AG04450 (cell line): ENCODE measurements around the gene GNB1L. TPM values are rescaled to one million over a fixed set of nuclear protein-coding genes. Genes with fewer than 3 reads are reported as not detected.

Experiments
- CTCF ChIA-PET: fragments of 300-600, 350-600 bp; formaldehyde crosslinking; extraction: SDS; loops from one replicate; lab custom pipeline; 2022; ENCODE audit warnings: antibody characterized with exemption, inconsistent platforms; lab: Charles Lee
- POLR2A ChIA-PET: fragments of 350-600 bp; formaldehyde crosslinking; extraction: SDS; loops from one replicate; lab custom pipeline; 2021; ENCODE audit warnings: antibody characterized with exemption, inconsistent platforms; lab: Yijun Ruan, JAX
- DNase-seq: peaks from one replicate; pipeline ENCODE4 v3.0.0-alpha.2; 2011; ENCODE audit warnings: low read depth, low spot score
- H3K27ac ChIP-seq: one replicate; pipeline ENCODE4 v1.5.1; 2012; ENCODE audit warnings: low read depth, low read length, control low read depth
- H3K27me3 ChIP-seq: one replicate; pipeline ENCODE4 v1.6.0; 2012; ENCODE audit warnings: low read length; ENCODE audit not compliant: control insufficient read depth, insufficient read depth
- H3K4me3 ChIP-seq: 2 replicates; pipeline ENCODE4 v1.5.1; 2011; ENCODE audit warnings: mild to moderate bottlenecking, low read depth, low read length, control low read depth
- H3K9me3 ChIP-seq: 2 replicates; pipeline ENCODE4 v1.5.1; 2012; ENCODE audit warnings: low read length; ENCODE audit not compliant: control insufficient read depth, insufficient read depth
- polyA plus RNA-seq: library from polyadenylated mRNA; depleted of rRNA; stranded (reverse); fragments of >200 nt; gene quantifications from 2 replicates; pipeline ENCODE4 v1.2.3, GENCODE V29; 2011
- TF ChIP-seq, protein P1 (sequence below): IDR thresholded peaks from 2 replicates; pipeline ENCODE4 v1.5.1; 2011; ENCODE audit warnings: low read depth, low read length, control low read depth, inconsistent platforms

GNB1L gene
- polyA plus RNA-seq, 1 experiment = 1.3 TPM

- Histone ChIP-seq H3K27me3 (no peaks in the 10 kb centered on the region), H3K4me3 (no peak overlapping the region), H3K27ac (no peak overlapping the region), H3K9me3 (no peaks in the 10 kb centered on the region; the same call in 1 of the 2 replicates)
- CTCF ChIA-PET = no interaction called here
- no peak for DNase-seq
- TF ChIP-seq, protein P1, sequence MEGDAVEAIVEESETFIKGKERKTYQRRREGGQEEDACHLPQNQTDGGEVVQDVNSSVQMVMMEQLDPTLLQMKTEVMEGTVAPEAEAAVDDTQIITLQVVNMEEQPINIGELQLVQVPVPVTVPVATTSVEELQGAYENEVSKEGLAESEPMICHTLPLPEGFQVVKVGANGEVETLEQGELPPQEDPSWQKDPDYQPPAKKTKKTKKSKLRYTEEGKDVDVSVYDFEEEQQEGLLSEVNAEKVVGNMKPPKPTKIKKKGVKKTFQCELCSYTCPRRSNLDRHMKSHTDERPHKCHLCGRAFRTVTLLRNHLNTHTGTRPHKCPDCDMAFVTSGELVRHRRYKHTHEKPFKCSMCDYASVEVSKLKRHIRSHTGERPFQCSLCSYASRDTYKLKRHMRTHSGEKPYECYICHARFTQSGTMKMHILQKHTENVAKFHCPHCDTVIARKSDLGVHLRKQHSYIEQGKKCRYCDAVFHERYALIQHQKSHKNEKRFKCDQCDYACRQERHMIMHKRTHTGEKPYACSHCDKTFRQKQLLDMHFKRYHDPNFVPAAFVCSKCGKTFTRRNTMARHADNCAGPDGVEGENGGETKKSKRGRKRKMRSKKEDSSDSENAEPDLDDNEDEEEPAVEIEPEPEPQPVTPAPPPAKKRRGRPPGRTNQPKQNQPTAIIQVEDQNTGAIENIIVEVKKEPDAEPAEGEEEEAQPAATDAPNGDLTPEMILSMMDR = no peak
- POLR2A ChIA-PET = no interaction called here
Observed at GRCh38 chr22:19803736-19804267, 50.9 kb downstream of the GNB1L start.

- DNase-seq = no peak
- Histone ChIP-seq H3K27ac (no peak overlapping the region), H3K27me3 (no peaks in the 10 kb centered on the region), H3K4me3 (no peak overlapping the region), H3K9me3 (no peaks in the 10 kb centered on the region; the same call in 1 of the 2 replicates)
- POLR2A ChIA-PET = no interaction called here
- TF ChIP-seq, protein P1 = no peak
- CTCF ChIA-PET = no interaction called here
Observed at GRCh38 chr22:19802894-19803735, 51.6 kb downstream of the GNB1L start.

GRCh38 chr22:19802001-19802893 is 52.4 kb downstream of the GNB1L start:
- POLR2A ChIA-PET = no interaction called here
- Histone ChIP-seq H3K27me3 (no peaks in the 10 kb centered on the region), H3K27ac (no peak overlapping the region), H3K9me3 (no peaks in the 10 kb centered on the region; the same call in 1 of the 2 replicates), H3K4me3 (no peak overlapping the region)
- CTCF ChIA-PET = no interaction called here
- no peak for DNase-seq
- TF ChIP-seq, protein P1 = no peak

GRCh38 chr22:19801340-19802000 is 53.2 kb downstream of the GNB1L start:
- TF ChIP-seq, protein P1 = no peak
- no peaks in the 10 kb centered on the region for H3K27me3 ChIP-seq
- no peak for DNase-seq
- POLR2A ChIA-PET = interaction anchor here (0.7 kb wide), 1 partner anchor 64 kb away, joined by 6 read pairs; no protein-coding TSS in a partner anchor
- no peaks in the 10 kb centered on the region; the same call in 1 of the 2 replicates for H3K9me3 ChIP-seq
- H3K4me3 ChIP-seq = no peak overlapping the region
- no peak overlapping the region for H3K27ac ChIP-seq
- CTCF ChIA-PET = interaction anchor here (0.6 to 1.0 kb wide), 3 partner anchors 88 to 105 kb away, joined by 3 read pairs; no protein-coding TSS in a partner anchor
